BLaER1 (cell line): Measurements from ENCODE around the gene GMEB2.

Source experiments
- H3K27ac ChIP-seq: shearing (Covaris generic); formaldehyde crosslinking; 2 replicates; pipeline ENCODE4 v1.8.1; 2022
- H3K27me3 ChIP-seq: shearing (Covaris generic); formaldehyde crosslinking; 2 replicates; pipeline ENCODE4 v1.8.1; 2022
- H3K36me3 ChIP-seq: shearing (Covaris generic); formaldehyde crosslinking; 2 replicates; pipeline ENCODE4 v1.8.1; 2022
- H3K4me1 ChIP-seq: shearing (Covaris generic); formaldehyde crosslinking; 2 replicates; pipeline ENCODE4 v1.8.1; 2022
- H3K4me2 ChIP-seq: shearing (Covaris generic); formaldehyde crosslinking; 2 replicates; pipeline ENCODE4 v1.8.1; 2022
- H3K4me3 ChIP-seq: shearing (Covaris generic); formaldehyde crosslinking; 2 replicates; pipeline ENCODE4 v1.8.1; 2022
- H3K9ac ChIP-seq: shearing (Covaris generic); formaldehyde crosslinking; 2 replicates; pipeline ENCODE4 v1.8.1; 2022
- H3K9me3 ChIP-seq: shearing (Covaris generic); formaldehyde crosslinking; 2 replicates; pipeline ENCODE4 v1.8.1; 2022
- H4K20me1 ChIP-seq: shearing (Covaris generic); formaldehyde crosslinking; 2 replicates; pipeline ENCODE4 v1.8.1; 2022
- Cebpa-rat ChIP-seq: shearing (Covaris generic); IDR thresholded peaks from 2 replicates; pipeline ENCODE4 v1.8.1; 2022

Gene GMEB2

GRCh38 chr20:63549679-63550282, 77.1 kb downstream of the GMEB2 start:
- Histone ChIP-seq H3K4me1 (peaks cover 51% of the 10 kb centered on the region), H3K9me3 (no peaks in the 10 kb centered on the region), H3K4me2 (no peak overlapping the region), H3K27me3 (peaks cover 84% of the 10 kb centered on the region), H4K20me1 (peaks cover 75% of the 10 kb centered on the region), H3K36me3 (no peaks in the 10 kb centered on the region), H3K27ac (no peak overlapping the region), H3K4me3 (no peak overlapping the region), H3K9ac (no peak overlapping the region)
- TF ChIP-seq Cebpa-rat: no peak

GRCh38 chr20:63549019-63549418, 77.9 kb downstream of the GMEB2 start:
- Histone ChIP-seq H3K9me3 (no peaks in the 10 kb centered on the region), H3K9ac (no peak overlapping the region), H3K4me1 (peaks cover 44% of the 10 kb centered on the region), H3K27ac (no peak overlapping the region), H3K36me3 (no peaks in the 10 kb centered on the region), H3K4me2 (peak overlapping the region; percentile 28), H3K27me3 (peaks cover 85% of the 10 kb centered on the region), H3K4me3 (no peak overlapping the region), H4K20me1 (peaks cover 71% of the 10 kb centered on the region)
- no peak for TF ChIP-seq Cebpa-rat

- H3K4me2 ChIP-seq: peak overlapping the region; percentile 28
- H3K27ac ChIP-seq: no peak overlapping the region
- H3K4me1 ChIP-seq: peaks cover 43% of the 10 kb centered on the region
- no peak overlapping the region for H3K4me3 ChIP-seq
- no peaks in the 10 kb centered on the region for H3K36me3 ChIP-seq
- H3K9ac ChIP-seq: no peak overlapping the region
- no peak for TF ChIP-seq Cebpa-rat
- peaks cover 88% of the 10 kb centered on the region for H3K27me3 ChIP-seq
- no peaks in the 10 kb centered on the region for H3K9me3 ChIP-seq
- peaks cover 71% of the 10 kb centered on the region for H4K20me1 ChIP-seq
These were observed 78.4 kb downstream of the GMEB2 start for GRCh38 chr20:63548542-63548941.

- Histone ChIP-seq H3K27me3 (peaks cover 90% of the 10 kb centered on the region), H3K4me3 (no peak within 1 kb of the TSS), H3K9me3 (no peaks in the 10 kb centered on the region), H3K9ac (no peak within 1 kb of the TSS), H4K20me1 (peaks cover 72% of the 10 kb centered on the region), H3K27ac (no peak within 1 kb of the TSS), H3K4me2 (peak within 1 kb of the TSS; percentile 28), H3K36me3 (no peaks in the 10 kb centered on the region), H3K4me1 (peaks cover 43% of the 10 kb centered on the region)
- TF ChIP-seq Cebpa-rat: no peak
These were observed 79.0 kb downstream of the GMEB2 start, which contains the start of gene SRMS for GRCh38 chr20:63547725-63548480. Gene SRMS, minus strand, starts transcription at chr20:63547749. Its CDS starts 286 bp downstream, at chr20:63547463.

GRCh38 chr20:63546956-63547724, 79.8 kb downstream of the GMEB2 start:
- Histone ChIP-seq H3K27ac (no peak overlapping the region), H3K9ac (no peak overlapping the region), H3K4me1 (peaks cover 43% of the 10 kb centered on the region), H3K9me3 (no peaks in the 10 kb centered on the region), H3K27me3 (peaks cover 86% of the 10 kb centered on the region), H3K36me3 (no peaks in the 10 kb centered on the region), H3K4me2 (no peak overlapping the region), H3K4me3 (no peak overlapping the region), H4K20me1 (peaks cover 69% of the 10 kb centered on the region)
- no peak for TF ChIP-seq Cebpa-rat

GRCh38 chr20:63546256-63546955, 80.5 kb downstream of the GMEB2 start:
- no peak overlapping the region for H3K4me3 ChIP-seq
- no peak for TF ChIP-seq Cebpa-rat
- no peaks in the 10 kb centered on the region for H3K36me3 ChIP-seq
- peaks cover 64% of the 10 kb centered on the region for H4K20me1 ChIP-seq
- H3K4me1 ChIP-seq: peaks cover 36% of the 10 kb centered on the region
- H3K27ac ChIP-seq: no peak overlapping the region
- peaks cover 79% of the 10 kb centered on the region for H3K27me3 ChIP-seq
- peak overlapping the region; percentile 28; the same call in 1 of the 2 replicates for H3K4me2 ChIP-seq
- H3K9me3 ChIP-seq: no peaks in the 10 kb centered on the region
- no peak overlapping the region for H3K9ac ChIP-seq

- no peaks in the 10 kb centered on the region for H3K9me3 ChIP-seq
- TF ChIP-seq Cebpa-rat: no peak
- H3K27me3 ChIP-seq: peaks cover 73% of the 10 kb centered on the region
- peaks cover 32% of the 10 kb centered on the region for H3K4me1 ChIP-seq
- H4K20me1 ChIP-seq: peaks cover 59% of the 10 kb centered on the region
- H3K9ac ChIP-seq: no peak overlapping the region
- peak overlapping the region; percentile 28 for H3K4me2 ChIP-seq
- no peak overlapping the region for H3K27ac ChIP-seq
- no peaks in the 10 kb centered on the region for H3K36me3 ChIP-seq
- H3K4me3 ChIP-seq: no peak overlapping the region
These were observed 81.1 kb downstream of the GMEB2 start for GRCh38 chr20:63545814-63546213.

- Histone ChIP-seq H3K27me3 (peaks cover 69% of the 10 kb centered on the region), H3K27ac (no peak overlapping the region), H3K36me3 (no peaks in the 10 kb centered on the region), H3K4me1 (peaks cover 36% of the 10 kb centered on the region), H3K9me3 (no peaks in the 10 kb centered on the region), H3K9ac (no peak overlapping the region), H3K4me2 (no peak overlapping the region; the same call in 1 of the 2 replicates), H4K20me1 (peaks cover 53% of the 10 kb centered on the region), H3K4me3 (no peak overlapping the region)
- TF ChIP-seq Cebpa-rat: no peak
These were observed 81.9 kb downstream of the GMEB2 start for GRCh38 chr20:63544958-63545516.
